ENCODE data around the gene NSRP1. TPM values are rescaled to one million over a fixed set of nuclear protein-coding genes. Genes with fewer than 3 reads are reported as not detected.
A peak's percentile ranks its signal among the peaks of the same experiment; 100 is the strongest.

Gene NSRP1
- total RNA-seq, 4 donors from 2014 or later = 18.7 to 33.5 (median 22.8) TPM

DNA sequence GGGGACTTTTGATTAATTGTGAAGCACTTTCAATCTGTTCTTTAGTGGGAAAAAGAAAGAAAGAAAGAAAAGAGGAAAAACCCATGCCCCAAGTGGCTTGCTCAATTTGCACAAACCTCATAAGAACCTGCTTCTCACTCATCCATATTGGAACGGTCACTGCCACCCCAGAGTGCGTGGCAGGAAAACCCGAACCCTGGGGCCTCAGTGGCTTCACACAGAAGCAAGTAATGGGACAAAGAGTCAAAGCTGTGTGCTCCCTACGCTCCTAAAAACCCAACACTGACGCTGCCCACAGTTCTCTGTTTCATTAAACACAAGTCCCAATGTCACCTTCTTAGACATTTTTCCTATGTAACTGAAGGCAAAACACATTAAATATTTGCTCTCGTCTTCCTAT lies 117.7 kb downstream of the NSRP1 start:
- Histone ChIP-seq H3K4me1 (peaks cover 35% of the 10 kb centered on the region), H3K27me3 (peaks cover 14% of the 10 kb centered on the region), H3K27ac (no peak overlapping the region), H3K9me3 (no peaks in the 10 kb centered on the region), H3K4me3 (no peak overlapping the region), H3K36me3 (no peaks in the 10 kb centered on the region)
- DNase-seq (ENCODE audit: low spot score in 2 of 2) = no peak
- TF ChIP-seq POLR2A (IDR thresholded peaks at IDR 0.05) (no peak), CTCF (IDR thresholded peaks at IDR 0.05) (no peak), EP300 (IDR thresholded peaks at IDR 0.05) (no peak), POLR2AphosphoS5 (IDR thresholded peaks at IDR 0.05) (no peak)
- 79% methylated on average over 6 of the region's 6 CpGs for WGBS

DNA sequence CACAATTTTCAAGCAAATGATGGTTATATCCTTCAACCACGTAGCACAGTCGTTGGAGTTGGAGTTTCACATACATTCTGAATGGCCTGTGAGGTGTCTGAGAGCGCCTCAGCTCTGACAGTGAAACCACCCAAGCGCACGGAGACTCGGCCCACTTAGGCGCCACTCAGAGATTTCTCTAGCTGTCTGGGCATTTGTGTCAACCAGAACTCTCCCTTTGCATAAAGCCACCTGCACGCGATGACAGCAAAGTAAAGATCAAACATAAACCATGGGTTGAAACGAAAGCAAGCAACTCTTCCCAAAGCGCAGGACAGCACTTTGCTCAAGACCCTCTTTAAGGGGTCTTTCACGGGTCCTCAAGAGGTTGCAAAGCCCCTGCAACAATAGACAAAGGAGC lies 118.3 kb downstream of the NSRP1 start:
- WGBS = 45% methylated on average over 12 of the region's 12 CpGs
- H3K27ac ChIP-seq = no peak overlapping the region
- no peaks in the 10 kb centered on the region for H3K9me3 ChIP-seq
- peaks cover 33% of the 10 kb centered on the region for H3K4me1 ChIP-seq
- peak in 1 of 2 donors; percentile 59 for DNase-seq (ENCODE audit: low spot score in 2 of 2)
- TF ChIP-seq POLR2AphosphoS5 (IDR thresholded peaks at IDR 0.05) (no peak), CTCF (IDR thresholded peaks at IDR 0.05) (no peak), POLR2A (IDR thresholded peaks at IDR 0.05) (no peak), EP300 (IDR thresholded peaks at IDR 0.05) (no peak)
- peak overlapping the region; percentile 55 for H3K4me3 ChIP-seq
- no peaks in the 10 kb centered on the region for H3K36me3 ChIP-seq
- H3K27me3 ChIP-seq = peaks cover 17% of the 10 kb centered on the region

- DNase-seq (ENCODE audit: low spot score in 2 of 2) = peak in 1 of 2 donors; percentile 65
- H3K4me1 ChIP-seq = peaks cover 31% of the 10 kb centered on the region
- TF ChIP-seq POLR2A (IDR thresholded peaks at IDR 0.05) (no peak), CTCF (IDR thresholded peaks at IDR 0.05) (no peak), EP300 (IDR thresholded peaks at IDR 0.05) (no peak), POLR2AphosphoS5 (IDR thresholded peaks at IDR 0.05) (no peak)
Observed at GRCh38 chr17:30235386-30236296, 119.0 kb downstream of the NSRP1 start, which contains the start of gene SLC6A4. Gene SLC6A4, minus strand, starts transcription at chr17:30235697. Its CDS starts 13,739 bp downstream, at chr17:30221958.

More at GRCh38 chr17:30235386-30236296, 119.0 kb downstream of the NSRP1 start, which contains the start of gene SLC6A4:
- H3K9me3 ChIP-seq = no peaks in the 10 kb centered on the region
- H3K27me3 ChIP-seq = peaks cover 17% of the 10 kb centered on the region
- H3K36me3 ChIP-seq = no peaks in the 10 kb centered on the region
- peak within 1 kb of the TSS; percentile 55 for H3K4me3 ChIP-seq
- WGBS = 5% methylated on average over 63 of the region's 82 CpGs
- no peak within 1 kb of the TSS for H3K27ac ChIP-seq

Other genes with a start within 250 kb of the NSRP1 start
- gene SSH2, start 186.6 kb upstream of the NSRP1 start, total RNA-seq = 10 to 100 TPM; 14.7 to 33.6 (median 22.2) TPM
- gene EFCAB5, start 175.2 kb upstream of the NSRP1 start, total RNA-seq = under 1 TPM in 3 of 4 donors, not detected in 1; 0.13 to 0.21 (median 0.16) TPM
- gene SLC6A4, start 118.9 kb downstream of the NSRP1 start, total RNA-seq = 1 to 10 TPM in 1 of 4 donors, under 1 TPM in 3; 0.42 to 1.6 (median 0.69) TPM
- 100 to 1,000 TPM; 140 to 188 (median 176) TPM for gene BLMH, start 175.1 kb downstream of the NSRP1 start, total RNA-seq
- gene TMIGD1, start 217.2 kb downstream of the NSRP1 start, total RNA-seq = under 1 TPM in 1 of 4 donors, not detected in 3; 0.45 TPM